BE2C (cell line): ENCODE results near the gene NEK4.
"Not testable (repeated sequence)": the region's sequence is repeated elsewhere in the genome, so short reads cannot be mapped to it uniquely, and the experiment has no call there.

Experiments
- DNase-seq: peaks from one replicate; pipeline ENCODE4 v3.0.0-alpha.2; 2020
- H3K27me3 ChIP-seq: fragments of 250-450 bp; sonication (Bioruptor Pico); 2 replicates; pipeline ENCODE4 v1.5.1; 2020; ENCODE audit warnings: mild to moderate bottlenecking
- H3K36me3 ChIP-seq: fragments of 250-450 bp; sonication (Bioruptor Pico); 2 replicates; pipeline ENCODE4 v1.5.1; 2020; ENCODE audit warnings: mild to moderate bottlenecking
- H3K4me1 ChIP-seq: fragments of 250-450 bp; sonication (Bioruptor Pico); 2 replicates; pipeline ENCODE4 v1.5.1; 2020
- H3K4me3 ChIP-seq: 2 replicates; pipeline ENCODE4 v1.5.1; 2011; ENCODE audit warnings: low read depth, low read length
- H3K9me3 ChIP-seq: fragments of 250-450 bp; sonication (Bioruptor Pico); 2 replicates; pipeline ENCODE4 v1.5.1; 2020
- CTCF ChIP-seq: IDR thresholded peaks from 2 replicates; pipeline ENCODE4 v1.5.1; 2012; ENCODE audit warnings: mild to moderate bottlenecking, low read depth, low read length

NEK4 gene

DNA sequence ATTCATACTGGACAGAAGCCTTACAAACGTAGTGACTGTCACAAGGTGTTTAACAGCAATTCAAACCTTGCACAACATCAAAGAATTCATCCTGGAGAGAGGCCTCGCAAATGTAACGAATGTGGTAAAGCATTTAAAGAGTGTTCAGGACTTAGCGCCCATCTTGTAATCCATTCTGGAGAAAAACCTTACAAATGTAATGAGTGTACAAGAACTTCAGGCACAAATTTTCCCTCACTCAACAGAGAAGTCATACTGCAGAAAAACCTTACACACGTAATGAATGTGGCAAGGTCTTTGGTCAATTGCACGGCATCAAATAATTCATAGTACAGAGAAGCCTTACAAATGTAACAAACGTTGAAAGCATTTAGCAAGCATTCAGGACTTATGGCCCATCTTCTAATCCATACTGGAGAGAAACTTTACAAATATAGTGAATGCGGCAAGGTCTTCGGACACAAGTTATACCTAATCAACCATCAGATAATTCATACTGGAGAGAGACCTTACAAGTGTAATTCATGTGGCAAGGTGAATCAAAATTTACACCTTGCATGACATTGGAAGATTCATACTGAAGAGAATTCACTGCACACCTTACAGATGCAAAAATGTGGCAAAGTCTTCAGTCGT is 37.4 kb downstream of the NEK4 start:
- Histone ChIP-seq H3K4me1 (no peaks in the 10 kb centered on the region), H3K36me3 (no peaks in the 10 kb centered on the region; the same call in 1 of the 2 replicates), H3K27me3 (no peaks in the 10 kb centered on the region), H3K9me3 (no peaks in the 10 kb centered on the region), H3K4me3 (no peak overlapping the region)
- no peak for TF ChIP-seq CTCF
- DNase-seq = no peak

- no peaks in the 10 kb centered on the region for H3K27me3 ChIP-seq
- TF ChIP-seq CTCF = no peak
- H3K9me3 ChIP-seq = no peaks in the 10 kb centered on the region
- H3K4me1 ChIP-seq = no peaks in the 10 kb centered on the region
- DNase-seq = no peak
- no peak overlapping the region for H3K4me3 ChIP-seq
- H3K36me3 ChIP-seq = no peaks in the 10 kb centered on the region; the same call in 1 of the 2 replicates
These were observed 39.1 kb downstream of the NEK4 start for GRCh38 chr3:52731590-52731989.

GRCh38 chr3:52730681-52731080 is 40.1 kb downstream of the NEK4 start:
- H3K27me3 ChIP-seq = no peaks in the 10 kb centered on the region
- no peaks in the 10 kb centered on the region; the same call in 1 of the 2 replicates for H3K36me3 ChIP-seq
- H3K4me1 ChIP-seq = no peaks in the 10 kb centered on the region
- H3K9me3 ChIP-seq = no peaks in the 10 kb centered on the region
- DNase-seq = no peak
- no peak overlapping the region for H3K4me3 ChIP-seq
- TF ChIP-seq CTCF = no peak

- H3K9me3 ChIP-seq, H3K4me1 ChIP-seq, DNase-seq, H3K36me3 ChIP-seq, H3K4me3 ChIP-seq, H3K27me3 ChIP-seq: not testable (repeated sequence)
These were observed 42.0 kb downstream of the NEK4 start for GRCh38 chr3:52728753-52729152.

DNA sequence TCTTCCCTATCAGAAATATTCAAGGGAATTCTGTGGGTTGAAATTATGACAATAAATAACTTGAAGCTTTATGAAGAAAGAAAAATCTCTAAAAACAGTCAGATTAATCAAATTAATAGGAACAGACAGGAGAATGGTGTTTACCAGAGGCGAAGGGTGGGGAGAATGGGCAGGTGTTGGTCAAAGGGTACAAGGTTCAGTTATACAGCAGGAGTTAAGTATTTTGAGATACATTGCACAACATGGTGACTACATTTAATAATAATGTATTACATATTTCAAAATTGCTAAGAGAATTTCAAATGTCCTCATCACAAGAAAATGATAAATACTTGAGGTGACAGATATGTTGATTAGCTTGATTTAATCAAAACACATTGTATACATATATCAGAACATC is 46.2 kb downstream of the NEK4 start:
- DNase-seq = no peak
- Histone ChIP-seq H3K27me3 (no peaks in the 10 kb centered on the region), H3K4me1 (no peaks in the 10 kb centered on the region), H3K36me3 (no peaks in the 10 kb centered on the region), H3K9me3 (no peaks in the 10 kb centered on the region), H3K4me3 (no peak overlapping the region)
- TF ChIP-seq CTCF = no peak

DNA sequence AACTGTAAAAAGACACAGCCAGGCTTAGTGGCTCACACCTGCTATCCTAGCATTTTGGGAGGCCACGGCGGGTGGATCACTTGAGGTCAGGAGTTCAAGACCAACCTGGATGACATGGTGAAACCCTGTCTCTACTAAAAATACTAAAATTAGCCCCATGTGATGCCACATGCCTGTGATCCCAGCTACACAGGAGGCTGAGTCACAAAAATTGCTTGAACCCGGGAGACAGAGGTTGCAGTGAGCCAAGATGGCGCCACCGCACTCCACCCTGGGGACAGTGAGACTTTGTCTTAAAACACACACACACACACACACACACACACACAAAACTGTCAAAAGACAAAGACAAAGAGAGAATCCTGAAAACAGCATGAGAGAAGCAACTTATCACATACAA is 46.8 kb downstream of the NEK4 start:
- no peaks in the 10 kb centered on the region for H3K9me3 ChIP-seq
- TF ChIP-seq CTCF = no peak
- no peak for DNase-seq
- no peaks in the 10 kb centered on the region for H3K36me3 ChIP-seq
- H3K27me3 ChIP-seq = no peaks in the 10 kb centered on the region
- no peak overlapping the region for H3K4me3 ChIP-seq
- no peaks in the 10 kb centered on the region for H3K4me1 ChIP-seq

DNA sequence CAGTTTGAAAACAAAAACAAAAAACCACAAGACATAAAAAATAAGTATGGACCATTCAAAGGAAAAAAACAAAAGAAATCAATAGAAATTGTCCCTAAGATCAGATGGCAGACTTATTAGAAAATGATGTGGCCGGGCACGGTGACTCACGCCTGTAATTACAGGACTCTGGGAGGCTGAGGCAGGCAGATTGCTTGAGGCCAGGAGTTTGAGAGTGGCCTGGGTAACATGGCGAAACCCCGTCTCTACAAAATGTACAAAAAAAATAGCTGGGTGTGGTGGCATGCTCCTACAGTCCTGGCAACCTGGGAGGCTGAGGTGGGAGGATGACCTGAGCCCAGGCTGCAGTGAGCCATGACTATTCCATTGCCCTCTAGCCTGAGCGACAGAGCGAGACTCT is 48.2 kb downstream of the NEK4 start:
- H3K9me3 ChIP-seq = no peaks in the 10 kb centered on the region
- no peaks in the 10 kb centered on the region for H3K36me3 ChIP-seq
- H3K4me3 ChIP-seq = no peak overlapping the region
- no peak for DNase-seq
- no peaks in the 10 kb centered on the region for H3K27me3 ChIP-seq
- TF ChIP-seq CTCF = no peak
- H3K4me1 ChIP-seq = no peaks in the 10 kb centered on the region
